B cell (primary cell): ENCODE measurements around the gene HES6. TPM values are rescaled to one million over a fixed set of nuclear protein-coding genes. Genes with fewer than 3 reads are reported as not detected.

Experiments
- ATAC-seq: fragments of 200-7000 bp; cut with Tn5 transposase; one replicate; pipeline ENCODE4 v1.10.0; 2021; ENCODE audit warnings: low read depth, mild to moderate bottlenecking, moderate number of reproducible peaks, moderate library complexity
- CTCF ChIA-PET: fragments of 350-600 bp; sonication (Branson Sonifier 250); formaldehyde crosslinking; loops from one replicate; lab custom pipeline; 2021; ENCODE audit warnings: antibody characterized with exemption, inconsistent platforms; lab: Charles Lee
- POLR2A ChIA-PET: fragments of 350-600 bp; sonication (Branson Sonifier 250); formaldehyde crosslinking; loops from one replicate; lab custom pipeline; 2021; ENCODE audit warnings: antibody characterized with exemption; lab: Charles Lee
- DNase-seq: peaks from one replicate; pipeline ENCODE4 v3.0.0; 2013
- H2AFZ ChIP-seq: 2 replicates; pipeline ENCODE4 v1.6.1; 2012; ENCODE audit warnings: mild to moderate bottlenecking, low read depth, low read length; ENCODE audit not compliant: insufficient read depth, poor library complexity, severe bottlenecking
- H3K27ac ChIP-seq, 2 donors: 1 replicate in 1 of 2; 2 replicates in 1 of 2; pipeline ENCODE4 v1.5.1; 2012 to 2013; ENCODE audit warnings: low read length in 2 of 2, mild to moderate bottlenecking in 2 of 2, moderate library complexity in 1 of 2
- H3K27me3 ChIP-seq, 4 experiments: fragments of 200-600 bp in 1 of 4; sonication (generic) in 1 of 4; replicated peaks in 1 of 4; 1 replicate in 2 of 4; 2 replicates in 2 of 4; pipeline versions ENCODE4 v1.6.1 to v1.7.0; 2013 to 2016; ENCODE audit warnings: low read length in 3 of 4, mild to moderate bottlenecking in 2 of 4, mixed read lengths in 1 of 4, moderate library complexity in 1 of 4; ENCODE audit not compliant: insufficient read depth in 4 of 4, control insufficient read depth in 3 of 4; ENCODE audit errors: control extremely low read depth in 1 of 4
- H3K36me3 ChIP-seq, 2 experiments: replicated peaks in 1 of 2; 1 replicate in 1 of 2; 2 replicates in 1 of 2; pipeline versions ENCODE4 v1.6.1 to v1.7.1; 2013; ENCODE audit warnings: low read length in 1 of 2; ENCODE audit not compliant: insufficient read depth in 2 of 2, control insufficient read depth in 1 of 2; ENCODE audit errors: control extremely low read depth in 1 of 2, extremely low read depth in 1 of 2
- H3K4me1 ChIP-seq, 2 donors: fragments of 200-600 bp in 1 of 2; sonication (generic) in 1 of 2; 1 replicate in 1 of 2; 2 replicates in 1 of 2; pipeline versions ENCODE4 v1.5.1 to v1.6.1; 2013 to 2017; ENCODE audit warnings: low read length in 2 of 2; ENCODE audit not compliant: control insufficient read depth in 2 of 2, insufficient read depth in 2 of 2
- H3K4me2 ChIP-seq: replicated peaks from 2 replicates; pipeline ENCODE3; 2012; ENCODE audit warnings: mild to moderate bottlenecking, low read depth, low read length; ENCODE audit not compliant: poor library complexity, severe bottlenecking
- H3K4me3 ChIP-seq, 5 experiments: fragments of 200-600 bp in 1 of 5; sonication (generic) in 1 of 5; 1 replicate in 3 of 5; 2 replicates in 2 of 5; pipeline versions ENCODE4 v1.5.1 to v1.7.0; 2011 to 2016; ENCODE audit warnings: low read length in 4 of 5, mild to moderate bottlenecking in 4 of 5, low read depth in 2 of 5, control low read depth in 1 of 5, moderate library complexity in 1 of 5; ENCODE audit not compliant: insufficient read depth in 1 of 5; ENCODE audit errors: control extremely low read depth in 1 of 5, extremely low read depth in 1 of 5
- H3K79me2 ChIP-seq: fragments of 200-600 bp; sonication (generic); one replicate; pipeline ENCODE4 v1.6.0; 2016; ENCODE audit warnings: low read length; ENCODE audit not compliant: control insufficient read depth, insufficient read depth
- H3K9ac ChIP-seq: fragments of 200-600 bp; sonication (generic); 2 replicates; pipeline ENCODE4 v1.6.1; 2017; ENCODE audit warnings: mild to moderate bottlenecking, low read length, moderate library complexity
- H3K9me3 ChIP-seq, 3 donors: one replicate each; pipeline versions ENCODE4 v1.6.1 to v1.7.1; 2013; ENCODE audit warnings: low read length in 2 of 3; ENCODE audit not compliant: control insufficient read depth in 2 of 3, insufficient read depth in 1 of 3; ENCODE audit errors: control extremely low read depth in 1 of 3
- H4K20me1 ChIP-seq: 2 replicates; pipeline ENCODE4 v1.6.0; 2012; ENCODE audit warnings: mild to moderate bottlenecking, low read length; ENCODE audit not compliant: insufficient read depth, control insufficient read depth, poor library complexity, severe bottlenecking
- H3K27ac Mint-ChIP-seq: one replicate; pipeline ENCODE4 v1.8.0; 2021; ENCODE audit warnings: mixed read lengths
- H3K27me3 Mint-ChIP-seq: one replicate; pipeline ENCODE4 v1.8.0; 2021; ENCODE audit warnings: mixed read lengths
- H3K4me1 Mint-ChIP-seq: one replicate; pipeline ENCODE4 v1.8.0; 2021; ENCODE audit warnings: mixed read lengths
- H3K4me3 Mint-ChIP-seq: one replicate; pipeline ENCODE4 v1.8.0; 2021; ENCODE audit warnings: mixed read lengths
- H3K9me3 Mint-ChIP-seq: one replicate; pipeline ENCODE4 v1.8.0; 2022; ENCODE audit warnings: mixed read lengths; ENCODE audit not compliant: insufficient read depth
- EZH2 ChIP-seq: IDR thresholded peaks from 2 replicates; pipeline ENCODE4 v1.6.1; 2012; ENCODE audit warnings: borderline replicate concordance, low read depth, mild to moderate bottlenecking, moderate library complexity, low read length; ENCODE audit not compliant: insufficient read depth, poor library complexity, severe bottlenecking
- whole genome bisulfite sequencing: methylation state at CpG from one replicate; pipeline ENCODE4 v1.1.5; 2013; ENCODE audit warnings: missing lambda C conversion rate; ENCODE audit not compliant: insufficient coverage; 5-methylcytosine and 5-hydroxymethylcytosine counted together
- intact Hi-C: fragments of 100-400 bp; cut with micrococcal nuclease; formaldehyde crosslinking; loops from one replicate; pipeline ENCODE4 v1.10.0; 2022
- polyA plus RNA-seq: library from polyadenylated mRNA; depleted of rRNA; stranded (reverse); fragments of >200 nt; gene quantifications from 2 replicates; pipeline ENCODE4 v1.2.3, GENCODE V29; 2012
- total RNA-seq, 2 donors: library from RNA; stranded (reverse); fragments of 120-200 nt in 1 of 2; gene quantifications; 1 replicate in 1 of 2; 2 replicates in 1 of 2; pipeline versions ENCODE4 v1.2.3 to v1.2.4, GENCODE V29; 2013 to 2022
- TF ChIP-seq, protein P1 (sequence below): fragments of 200-600 bp; IDR thresholded peaks from one replicate; pipeline ENCODE4 v1.8.0; 2022; ENCODE audit warnings: antibody characterized with exemption, mild to moderate bottlenecking

Gene HES6
- total and polyA plus RNA-seq, 2 donors (not counting 1 experiment from before 2014, with no cell fraction given) = 6.5 to 14.3 TPM

DNA sequence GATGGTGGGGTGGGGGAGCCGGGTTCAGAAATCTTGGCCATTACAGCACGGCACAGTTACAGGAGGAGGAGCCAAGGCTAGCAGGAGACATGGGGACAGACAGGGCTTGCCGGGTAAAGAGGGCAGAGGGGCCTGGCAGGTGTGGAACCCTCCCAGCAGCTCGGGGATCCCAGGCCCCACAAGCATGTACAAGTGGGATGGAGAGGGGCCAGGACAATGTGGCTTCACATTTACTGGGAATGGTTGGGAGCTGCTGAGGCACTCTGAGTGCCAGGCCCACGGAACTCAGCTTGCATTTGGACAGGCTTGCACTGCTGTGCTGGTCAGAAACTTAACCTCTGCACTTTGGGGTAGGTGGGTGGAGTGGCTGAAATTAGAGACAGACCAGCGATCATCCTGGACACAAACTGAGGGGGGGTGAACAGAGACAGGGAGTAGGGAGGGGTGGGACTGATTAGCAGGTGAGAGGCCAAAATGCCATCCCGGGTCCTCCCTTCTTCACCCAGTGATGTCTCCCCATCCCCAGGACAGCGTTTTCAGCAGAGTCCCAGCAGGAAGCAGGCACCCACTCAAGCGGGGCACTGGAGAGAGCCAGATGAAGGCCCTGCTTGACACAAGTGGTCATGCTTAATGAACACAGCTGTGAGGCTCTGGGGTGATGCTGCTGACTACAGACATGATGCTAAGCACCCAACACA, 38.9 kb upstream of the HES6 start:
- CTCF ChIA-PET = interaction anchor here (0.6 kb wide), 1 partner anchor 13 kb away, joined by 4 read pairs; no protein-coding TSS in a partner anchor
- H3K79me2 ChIP-seq = peaks cover 41% of the 10 kb centered on the region
- no peak overlapping the region for H3K9ac ChIP-seq

DNA sequence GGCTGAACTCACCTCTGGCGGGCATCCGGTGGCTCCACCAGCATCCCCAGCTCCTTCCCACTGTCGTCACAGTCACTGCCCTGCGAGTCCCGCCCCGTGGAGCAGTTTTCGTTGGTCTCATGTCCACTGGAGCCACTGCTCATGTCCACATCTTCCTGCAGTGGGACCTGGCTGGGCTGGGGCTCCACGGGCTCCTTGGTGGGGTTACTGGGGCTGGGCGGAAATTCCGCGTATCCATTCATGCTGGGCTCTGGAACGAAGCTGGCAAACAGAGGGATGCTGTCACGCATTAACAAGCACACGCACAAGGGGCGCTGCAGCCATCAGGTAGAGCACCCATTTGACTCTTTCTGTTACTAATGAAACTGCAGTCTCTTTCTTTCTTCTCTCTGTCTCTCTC, 37.9 kb upstream of the HES6 start:
- no peaks in the 10 kb centered on the region for H3K9me3 Mint-ChIP-seq
- TF ChIP-seq, protein P1, sequence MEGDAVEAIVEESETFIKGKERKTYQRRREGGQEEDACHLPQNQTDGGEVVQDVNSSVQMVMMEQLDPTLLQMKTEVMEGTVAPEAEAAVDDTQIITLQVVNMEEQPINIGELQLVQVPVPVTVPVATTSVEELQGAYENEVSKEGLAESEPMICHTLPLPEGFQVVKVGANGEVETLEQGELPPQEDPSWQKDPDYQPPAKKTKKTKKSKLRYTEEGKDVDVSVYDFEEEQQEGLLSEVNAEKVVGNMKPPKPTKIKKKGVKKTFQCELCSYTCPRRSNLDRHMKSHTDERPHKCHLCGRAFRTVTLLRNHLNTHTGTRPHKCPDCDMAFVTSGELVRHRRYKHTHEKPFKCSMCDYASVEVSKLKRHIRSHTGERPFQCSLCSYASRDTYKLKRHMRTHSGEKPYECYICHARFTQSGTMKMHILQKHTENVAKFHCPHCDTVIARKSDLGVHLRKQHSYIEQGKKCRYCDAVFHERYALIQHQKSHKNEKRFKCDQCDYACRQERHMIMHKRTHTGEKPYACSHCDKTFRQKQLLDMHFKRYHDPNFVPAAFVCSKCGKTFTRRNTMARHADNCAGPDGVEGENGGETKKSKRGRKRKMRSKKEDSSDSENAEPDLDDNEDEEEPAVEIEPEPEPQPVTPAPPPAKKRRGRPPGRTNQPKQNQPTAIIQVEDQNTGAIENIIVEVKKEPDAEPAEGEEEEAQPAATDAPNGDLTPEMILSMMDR = no peak
- no peak for TF ChIP-seq EZH2
- DNase-seq (no peak), ATAC-seq (no peak)
- H3K27me3 Mint-ChIP-seq = no peaks in the 10 kb centered on the region
- Histone ChIP-seq H3K27me3 (no peaks in the 10 kb centered on the region), H3K36me3 (peaks cover 0 to 40% of the 10 kb centered on the region in 2 experiments), H3K9me3 (peaks cover 0 to 11% (median 0%) of the 10 kb centered on the region in 3 donors), H3K4me3 (no peak overlapping the region), H3K79me2 (peaks cover 30% of the 10 kb centered on the region), H3K27ac (no peak overlapping the region), H3K4me1 (no peaks in the 10 kb centered on the region), H3K9ac (no peak overlapping the region), H2AFZ (no peak overlapping the region), H4K20me1 (peaks cover 39% of the 10 kb centered on the region), H3K4me2 (no peak overlapping the region)
- WGBS = over 99% methylated on average over 15 of the region's 15 CpGs
- ChIA-PET POLR2A (no interaction called here), CTCF (no interaction called here)
- intact Hi-C loops = no loop called here
- H3K4me3 Mint-ChIP-seq = no peak overlapping the region
- H3K4me1 Mint-ChIP-seq = peaks cover 22% of the 10 kb centered on the region
- no peak overlapping the region for H3K27ac Mint-ChIP-seq

More for the DNA sequence above, 38.9 kb upstream of the HES6 start:
- Mint-ChIP-seq H3K9me3 (no peaks in the 10 kb centered on the region), H3K27me3 (no peaks in the 10 kb centered on the region), H3K4me1 (peaks cover 33% of the 10 kb centered on the region), H3K27ac (no peak overlapping the region), H3K4me3 (no peak overlapping the region)
- DNase-seq (no peak), ATAC-seq (no peak)
- H3K9me3 ChIP-seq = peaks cover 0 to 13% (median 0%) of the 10 kb centered on the region in 3 donors
- H3K4me3 ChIP-seq = no peak overlapping the region
- no peaks in the 10 kb centered on the region for H3K27me3 ChIP-seq
- POLR2A ChIA-PET = no interaction called here
- no peak for TF ChIP-seq EZH2
- H4K20me1 ChIP-seq = peaks cover 50% of the 10 kb centered on the region
- intact Hi-C loops = no loop called here
- peaks cover 10% of the 10 kb centered on the region in 2 donors for H3K4me1 ChIP-seq
- H3K27ac ChIP-seq = no peak overlapping the region
- peaks cover 0 to 34% of the 10 kb centered on the region in 2 experiments for H3K36me3 ChIP-seq
- H2AFZ ChIP-seq = no peak overlapping the region
- 76% methylated on average over 9 of the region's 9 CpGs for WGBS
- H3K4me2 ChIP-seq = no peak overlapping the region
